Measurements from ENCODE around the gene OGG1. TPM values are rescaled to one million over a fixed set of nuclear protein-coding genes. Genes with fewer than 3 reads are reported as not detected.

The OGG1 gene
- total and polyA plus RNA-seq, 2 experiments from 2014 or later = 23.0 to 36.5 TPM

- DNase-seq = no peak
- Histone ChIP-seq H2AFZ (no peak overlapping the region), H3K4me3 (no peak overlapping the region), H3F3A (ENCODE audit: insufficient read depth) (peaks cover 38% of the 10 kb centered on the region), H3K4me1 (ENCODE audit: insufficient read depth) (peaks cover 23% of the 10 kb centered on the region), H3K36me3 (ENCODE audit: low read depth) (peaks cover 15% of the 10 kb centered on the region; the same call in 1 of the 2 replicates), H3K27ac (0 out of 2 replicates have a peak overlapping the region, but pooled peaks have one; percentile 93), H3K9ac (no peak overlapping the region), H3K27me3 (replicated peaks; ENCODE audit: insufficient read depth) (no peaks in the 10 kb centered on the region), H4K20me1 (ENCODE audit: insufficient read depth) (no peaks in the 10 kb centered on the region), H3K9me3 (ENCODE audit: low read depth) (no peaks in the 10 kb centered on the region), H3K79me2 (ENCODE audit: insufficient read depth) (no peaks in the 10 kb centered on the region), H3K9me2 (ENCODE audit: insufficient read depth) (no peaks in the 10 kb centered on the region), H3K4me2 (ENCODE audit: unreplicated experiment) (no peak overlapping the region)
- in situ Hi-C loops (cut with MboI) = no loop called here
- TF ChIP-seq EZH2phosphoT487 (IDR thresholded peaks at IDR 0.05; ENCODE audit: insufficient read depth, low read depth) (no peak), EZH2 (IDR thresholded peaks at IDR 0.05; ENCODE audit: insufficient read depth, poor library complexity, severe bottlenecking) (no peak)
- WGBS, 2 experiments (ENCODE audit: low coverage in 1 of 2, low lambda C conversion rate in 2 of 2, missing lambda C conversion rate in 2 of 2) = 84 to 85% methylated on average over 8 of the region's 8 CpGs
Measured at GRCh38 chr3:9779721-9780457, 30.1 kb downstream of the OGG1 start.

GRCh38 chr3:9780458-9780812 is 30.7 kb downstream of the OGG1 start:
- H3K4me2 ChIP-seq (ENCODE audit: unreplicated experiment) = no peak overlapping the region
- H3K36me3 ChIP-seq (ENCODE audit: low read depth) = peaks cover 21% of the 10 kb centered on the region; the same call in 1 of the 2 replicates
- no peaks in the 10 kb centered on the region for H3K9me2 ChIP-seq (ENCODE audit: insufficient read depth)
- 85% methylated on average over 7 to 10 of the region's 10 CpGs for WGBS, 2 experiments (ENCODE audit: low coverage in 1 of 2, low lambda C conversion rate in 2 of 2, missing lambda C conversion rate in 2 of 2)
- TF ChIP-seq EZH2 (IDR thresholded peaks at IDR 0.05; ENCODE audit: insufficient read depth, poor library complexity, severe bottlenecking) = no peak
- no peak for TF ChIP-seq EZH2phosphoT487 (IDR thresholded peaks at IDR 0.05; ENCODE audit: insufficient read depth, low read depth)
- H3K79me2 ChIP-seq (ENCODE audit: insufficient read depth) = no peaks in the 10 kb centered on the region
- no peaks in the 10 kb centered on the region for H3K27me3 ChIP-seq (replicated peaks; ENCODE audit: insufficient read depth)
- peaks cover 38% of the 10 kb centered on the region for H3F3A ChIP-seq (ENCODE audit: insufficient read depth)
- H3K9me3 ChIP-seq (ENCODE audit: low read depth) = no peaks in the 10 kb centered on the region
- H3K27ac ChIP-seq = 0 out of 2 replicates have a peak overlapping the region, but pooled peaks have one; percentile 10
- no peak overlapping the region for H3K9ac ChIP-seq
- no peak overlapping the region for H2AFZ ChIP-seq
- no peaks in the 10 kb centered on the region for H4K20me1 ChIP-seq (ENCODE audit: insufficient read depth)
- DNase-seq = no peak
- peaks cover 23% of the 10 kb centered on the region for H3K4me1 ChIP-seq (ENCODE audit: insufficient read depth)
- no peak overlapping the region for H3K4me3 ChIP-seq
- in situ Hi-C loops (cut with MboI) = no loop called here

- no peak for DNase-seq
- H3K9me2 ChIP-seq (ENCODE audit: insufficient read depth) = no peaks in the 10 kb centered on the region
- no peak for TF ChIP-seq EZH2phosphoT487 (IDR thresholded peaks at IDR 0.05; ENCODE audit: insufficient read depth, low read depth)
- no peak for TF ChIP-seq EZH2 (IDR thresholded peaks at IDR 0.05; ENCODE audit: insufficient read depth, poor library complexity, severe bottlenecking)
- peaks cover 22% of the 10 kb centered on the region; the same call in 1 of the 2 replicates for H3K36me3 ChIP-seq (ENCODE audit: low read depth)
- H3K27me3 ChIP-seq (replicated peaks; ENCODE audit: insufficient read depth) = no peaks in the 10 kb centered on the region
- no peak overlapping the region for H2AFZ ChIP-seq
- H3F3A ChIP-seq (ENCODE audit: insufficient read depth) = peaks cover 38% of the 10 kb centered on the region
- H3K79me2 ChIP-seq (ENCODE audit: insufficient read depth) = no peaks in the 10 kb centered on the region
- H3K9ac ChIP-seq = no peak overlapping the region
- peak overlapping the region; percentile 10; the same call in 1 of the 2 replicates for H3K27ac ChIP-seq
- 96% methylated on average over 4 of the region's 4 CpGs for WGBS, 2 experiments (ENCODE audit: low coverage in 1 of 2, low lambda C conversion rate in 2 of 2, missing lambda C conversion rate in 2 of 2)
- in situ Hi-C loops (cut with MboI) = no loop called here
- no peaks in the 10 kb centered on the region for H4K20me1 ChIP-seq (ENCODE audit: insufficient read depth)
- peaks cover 23% of the 10 kb centered on the region for H3K4me1 ChIP-seq (ENCODE audit: insufficient read depth)
- H3K4me3 ChIP-seq = no peak overlapping the region
- no peaks in the 10 kb centered on the region for H3K9me3 ChIP-seq (ENCODE audit: low read depth)
- no peak overlapping the region for H3K4me2 ChIP-seq (ENCODE audit: unreplicated experiment)
Measured at GRCh38 chr3:9780910-9781309, 31.2 kb downstream of the OGG1 start.

- 93 to 100% methylated on average over 1 of the region's 1 CpG for WGBS, 2 experiments (ENCODE audit: low coverage in 1 of 2, low lambda C conversion rate in 2 of 2, missing lambda C conversion rate in 2 of 2)
- H3F3A ChIP-seq (ENCODE audit: insufficient read depth) = peaks cover 38% of the 10 kb centered on the region
- H3K36me3 ChIP-seq (ENCODE audit: low read depth) = peaks cover 27% of the 10 kb centered on the region
- no peak overlapping the region for H3K4me2 ChIP-seq (ENCODE audit: unreplicated experiment)
- no peak overlapping the region for H2AFZ ChIP-seq
- no peak overlapping the region for H3K9ac ChIP-seq
- no peak for DNase-seq
- no peaks in the 10 kb centered on the region for H3K27me3 ChIP-seq (replicated peaks; ENCODE audit: insufficient read depth)
- TF ChIP-seq EZH2phosphoT487 (IDR thresholded peaks at IDR 0.05; ENCODE audit: insufficient read depth, low read depth) (no peak), EZH2 (IDR thresholded peaks at IDR 0.05; ENCODE audit: insufficient read depth, poor library complexity, severe bottlenecking) (no peak)
- H4K20me1 ChIP-seq (ENCODE audit: insufficient read depth) = no peaks in the 10 kb centered on the region
- H3K4me1 ChIP-seq (ENCODE audit: insufficient read depth) = peaks cover 23% of the 10 kb centered on the region
- no peak overlapping the region for H3K4me3 ChIP-seq
- H3K27ac ChIP-seq = no peak overlapping the region
- H3K9me2 ChIP-seq (ENCODE audit: insufficient read depth) = no peaks in the 10 kb centered on the region
- no peaks in the 10 kb centered on the region for H3K79me2 ChIP-seq (ENCODE audit: insufficient read depth)
- in situ Hi-C loops (cut with MboI) = no loop called here
- no peaks in the 10 kb centered on the region for H3K9me3 ChIP-seq (ENCODE audit: low read depth)
Measured at GRCh38 chr3:9781551-9781950, 31.8 kb downstream of the OGG1 start.
